NCI-H2171 treated with DMSO at 0.1 percent for 48 hours (cell line): ENCODE measurements around the gene CHURC1.
"Not testable (repeated sequence)": the region's sequence is repeated elsewhere in the genome, so short reads cannot be mapped to it uniquely, and the experiment has no call there.

Experiments
- DNase-seq: peaks from one replicate; lab custom pipeline; 2025; lab: John Stamatoyannopoulos, UW

The CHURC1 gene

DNA sequence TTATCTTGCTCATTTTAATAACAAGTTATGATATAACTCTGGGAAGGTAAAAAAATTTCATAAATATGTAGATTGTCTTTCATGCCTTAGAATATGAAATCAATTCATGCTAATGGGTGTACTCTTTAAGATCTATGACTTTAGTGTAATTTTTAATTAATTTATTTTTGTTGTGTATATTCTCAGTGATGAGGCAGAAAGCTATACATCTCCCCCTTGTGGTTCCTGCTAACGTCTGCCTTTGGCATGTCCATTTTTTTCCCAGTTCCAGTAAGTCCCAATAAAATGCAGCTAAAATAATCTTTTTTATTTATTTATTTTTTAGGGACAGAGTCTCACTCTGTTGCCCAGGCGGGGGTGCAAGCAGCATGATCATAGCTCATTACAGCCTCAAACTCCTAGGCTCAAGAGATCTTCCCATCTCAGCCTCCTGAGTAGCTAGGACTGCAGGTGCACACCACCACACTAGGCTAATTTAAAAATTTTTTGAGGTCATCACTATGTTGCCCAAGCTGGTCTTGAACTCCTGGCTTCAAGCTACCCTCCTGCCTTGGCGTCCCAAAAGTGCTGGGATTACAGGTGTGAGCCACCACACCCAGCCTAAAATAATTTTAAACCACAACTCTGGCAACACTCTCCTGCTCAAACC, 3.3 kb upstream of the CHURC1 start:
- peak; percentile 68 for DNase-seq

DNA sequence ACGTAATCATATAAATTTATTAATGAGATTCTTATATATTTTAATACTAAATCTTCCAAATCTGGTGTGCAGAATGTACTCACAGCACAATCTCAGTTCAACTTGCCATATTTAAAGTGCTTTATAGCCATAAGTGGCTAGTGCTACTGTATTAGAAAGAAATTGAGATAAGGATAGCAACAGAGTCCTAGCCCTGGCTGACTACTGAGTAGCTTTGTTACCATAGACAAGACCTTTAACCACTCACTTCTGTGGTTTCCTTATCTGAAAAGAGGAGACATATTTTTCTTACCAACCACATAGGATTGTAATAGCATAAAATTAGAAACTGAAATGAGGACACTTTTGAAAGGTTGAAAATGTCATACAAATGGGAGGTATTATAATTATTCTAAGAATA, 2.0 kb upstream of the CHURC1 start:
- no peak for DNase-seq

- not testable (repeated sequence) for DNase-seq
These were observed 778 bp upstream of the CHURC1 start for GRCh38 chr14:64913477-64913876.

DNA sequence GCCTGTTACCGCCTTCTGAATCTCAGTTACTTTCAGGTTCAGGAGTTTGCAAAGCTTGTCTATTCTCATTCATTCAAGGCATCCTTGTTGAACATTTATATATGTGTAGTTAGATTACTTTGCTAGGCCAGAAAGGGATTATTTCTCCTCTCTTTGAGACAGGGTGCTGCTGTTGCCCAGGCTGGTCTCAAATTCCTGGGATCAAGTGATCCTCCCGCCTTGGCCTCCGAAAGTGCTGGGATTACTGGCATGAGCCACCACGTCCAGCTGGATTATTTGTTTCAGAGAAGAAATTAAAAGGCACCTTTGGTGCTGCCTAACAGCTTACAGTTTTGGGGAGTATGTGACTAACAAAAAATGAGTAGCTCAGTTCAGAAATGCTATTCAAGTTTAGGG, 772 bp downstream of the CHURC1 start:
- no peak for DNase-seq

DNA sequence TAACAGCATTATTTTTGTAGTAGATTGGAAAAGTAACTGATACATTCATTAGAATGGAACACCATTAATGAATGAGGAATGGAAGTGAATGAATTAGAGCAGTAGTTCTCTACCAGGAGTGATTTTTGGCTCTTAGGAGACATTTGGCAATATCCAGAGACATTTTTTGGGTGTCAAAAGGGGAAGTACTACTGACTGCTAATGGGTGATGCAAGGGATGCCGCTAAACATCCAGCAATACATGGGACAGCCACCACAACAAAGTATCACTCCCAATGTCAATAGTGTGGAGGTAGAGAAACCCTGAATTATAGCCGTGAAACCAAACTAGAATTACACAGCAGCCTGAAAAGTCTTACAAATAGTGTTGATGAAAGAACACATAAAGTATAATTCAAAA, 1.5 kb downstream of the CHURC1 start:
- no peak for DNase-seq

- no peak for DNase-seq
These were observed 4.0 kb downstream of the CHURC1 start for GRCh38 chr14:64918216-64918615.

- no peak for DNase-seq
These were observed 5.0 kb downstream of the CHURC1 start for GRCh38 chr14:64919215-64919614.

DNA sequence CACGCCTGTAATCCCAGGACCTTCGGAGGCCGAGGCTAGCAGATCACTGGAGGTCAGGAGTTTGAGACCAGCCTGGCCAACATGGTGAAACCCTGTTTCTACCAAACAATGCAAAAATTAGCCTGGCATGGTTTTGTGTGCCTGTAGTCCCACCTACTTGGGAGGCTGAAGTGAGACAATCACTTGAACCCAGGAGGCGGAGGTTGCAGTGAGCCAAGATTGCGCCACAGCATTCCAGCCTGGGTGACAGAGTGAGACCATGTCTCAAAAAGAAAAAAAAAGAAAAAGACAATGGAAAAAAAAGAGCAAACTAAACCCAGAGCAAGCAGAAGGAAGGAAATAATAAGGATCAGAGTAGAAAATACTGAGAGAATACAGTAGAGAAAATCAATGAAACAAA, 5.4 kb downstream of the CHURC1 start:
- DNase-seq, result no peak

DNA sequence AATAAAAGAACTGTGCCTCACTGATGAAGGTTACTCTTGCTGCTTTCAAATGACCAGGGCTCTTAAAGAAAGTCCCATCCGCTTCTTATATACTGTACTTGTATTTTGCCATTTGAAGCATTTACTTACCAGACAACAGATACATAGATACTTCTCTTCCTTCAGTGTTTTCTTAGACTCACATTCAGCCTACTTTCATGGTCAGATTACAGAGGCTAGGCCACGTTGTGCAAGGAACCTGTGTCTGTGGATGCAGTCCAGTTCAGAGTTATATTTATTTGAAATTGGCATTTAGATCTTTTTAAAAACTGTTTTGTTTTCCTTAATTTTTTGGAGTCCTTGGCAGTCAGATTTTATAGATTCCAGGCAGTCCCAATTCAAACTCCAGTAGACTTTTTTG, 6.2 kb downstream of the CHURC1 start:
- no peak for DNase-seq

- no peak for DNase-seq
These were observed 8.8 kb downstream of the CHURC1 start for GRCh38 chr14:64923015-64923414.

DNA sequence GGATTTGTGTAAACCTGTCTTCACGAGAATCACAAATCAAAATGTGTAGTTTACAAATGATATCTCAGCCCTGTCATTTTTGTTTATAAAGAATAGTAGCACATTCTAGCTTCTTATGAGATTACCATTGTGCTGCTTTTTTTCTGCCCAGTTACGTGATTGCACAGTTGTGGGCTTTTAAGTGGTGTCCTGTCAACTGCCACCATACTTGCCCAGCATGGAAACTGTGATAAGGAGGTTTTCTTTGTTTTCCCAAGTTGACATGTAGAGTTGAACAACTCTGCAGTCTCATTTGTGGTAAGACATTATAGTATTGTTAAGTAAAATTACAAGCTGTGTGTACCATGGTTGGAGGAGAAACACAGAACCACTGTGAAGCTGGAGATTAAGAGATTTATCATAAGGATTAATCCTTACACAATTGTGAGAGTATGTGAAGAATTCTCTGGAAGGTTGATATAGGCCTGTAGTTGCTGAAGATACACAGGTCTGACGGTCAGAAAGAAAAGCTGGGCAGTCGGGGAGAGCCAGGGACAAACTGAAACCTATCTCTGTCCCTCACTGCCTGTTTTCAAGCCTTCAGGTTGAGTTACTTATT, 12.2 kb downstream of the CHURC1 start:
- no peak for DNase-seq

DNA sequence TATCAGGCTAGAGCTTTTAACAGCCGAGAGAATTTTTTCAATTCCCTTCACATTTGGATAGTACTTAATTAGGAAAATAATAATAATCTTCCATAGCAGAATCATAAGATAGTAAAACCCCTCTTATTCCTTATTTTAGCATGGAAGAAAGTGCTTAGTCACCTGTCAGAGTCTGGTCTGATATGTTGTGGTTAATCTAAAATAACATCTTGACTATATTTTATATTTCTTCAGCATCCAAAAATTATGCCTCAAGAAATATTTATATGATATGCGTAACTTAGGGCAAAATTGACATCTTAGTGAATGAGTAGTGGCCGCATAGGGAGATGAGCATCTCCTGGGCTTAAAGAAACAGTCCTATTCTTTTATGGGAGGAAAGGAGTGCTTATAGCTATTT, 12.8 kb downstream of the CHURC1 start:
- DNase-seq, result no peak

DNA sequence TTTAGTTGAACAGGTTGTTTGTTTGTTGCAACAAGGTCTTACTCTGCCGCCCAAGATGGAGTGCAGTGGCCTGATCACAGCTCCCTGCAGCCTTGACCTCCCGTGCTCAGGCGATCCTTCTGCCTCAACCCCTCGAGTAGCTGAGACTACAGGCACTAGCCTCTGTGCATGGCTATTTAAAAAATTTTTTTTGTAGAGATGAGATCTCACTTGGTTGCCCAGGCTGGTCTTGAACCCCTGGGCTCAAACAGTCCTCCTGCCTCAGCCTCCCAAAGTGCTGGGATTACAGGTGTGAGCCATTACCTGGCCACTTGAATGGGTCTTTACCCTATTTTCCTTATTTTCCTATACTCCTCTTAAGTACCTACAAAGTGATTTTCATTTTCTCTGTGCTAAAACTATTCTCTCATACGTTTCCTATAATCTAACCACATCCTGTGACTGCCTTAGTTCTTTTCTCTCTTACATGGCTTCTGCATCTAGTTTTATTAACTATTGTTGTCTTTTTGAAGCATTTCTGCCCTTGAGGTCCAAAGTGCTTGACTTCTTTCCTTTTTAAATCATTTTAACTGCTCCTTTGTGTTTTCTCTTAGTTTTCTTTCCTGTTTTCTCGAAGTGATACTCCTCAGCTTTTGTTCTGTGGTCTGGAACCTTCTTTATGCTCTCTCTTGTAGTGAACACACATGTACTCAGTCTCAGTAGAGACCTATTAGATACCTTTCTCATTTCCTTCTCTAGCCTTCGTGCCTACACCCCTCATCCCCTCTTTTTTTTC, 14.2 kb downstream of the CHURC1 start:
- no peak for DNase-seq

DNA sequence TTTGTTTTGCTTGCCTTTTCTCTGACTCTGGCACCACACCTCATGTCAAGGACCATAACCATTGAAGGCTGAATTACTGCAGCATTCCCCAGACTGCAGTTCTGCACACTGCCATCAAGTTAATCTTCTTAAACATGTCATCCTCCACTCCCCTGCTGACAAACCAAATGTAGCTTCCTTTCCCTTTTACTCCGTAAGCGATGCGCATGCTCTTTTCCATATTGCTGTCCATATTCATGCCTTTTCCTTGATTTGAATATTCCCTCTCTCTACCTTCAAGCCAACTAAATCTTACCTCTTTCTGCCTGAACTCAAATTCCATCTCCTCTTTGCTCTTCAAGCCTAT, 14.7 kb downstream of the CHURC1 start:
- no peak for DNase-seq

GRCh38 chr14:64930085-64930843, 16.0 kb downstream of the CHURC1 start:
- no peak for DNase-seq

GRCh38 chr14:64931123-64931522, 16.9 kb downstream of the CHURC1 start:
- DNase-seq, result no peak

DNA sequence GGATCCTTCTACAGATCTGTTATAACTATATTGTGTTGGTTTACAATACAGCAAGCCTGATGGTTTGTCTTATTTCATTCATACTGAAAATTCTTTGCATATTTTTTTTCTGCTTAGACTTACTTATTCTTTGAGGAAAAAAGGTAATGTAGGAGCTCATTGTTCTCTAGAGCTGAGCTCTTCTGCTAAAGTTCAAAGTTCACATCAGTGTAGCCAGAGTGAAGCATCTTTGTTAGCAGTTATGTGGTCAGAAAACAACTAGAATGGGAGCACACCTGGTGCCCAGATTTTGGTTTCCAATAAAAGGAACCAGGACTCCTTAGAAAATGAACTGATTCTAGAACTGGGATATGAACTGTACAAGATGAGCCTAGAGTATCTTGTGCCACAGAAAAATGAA, 18.0 kb downstream of the CHURC1 start:
- DNase-seq, result no peak

DNA sequence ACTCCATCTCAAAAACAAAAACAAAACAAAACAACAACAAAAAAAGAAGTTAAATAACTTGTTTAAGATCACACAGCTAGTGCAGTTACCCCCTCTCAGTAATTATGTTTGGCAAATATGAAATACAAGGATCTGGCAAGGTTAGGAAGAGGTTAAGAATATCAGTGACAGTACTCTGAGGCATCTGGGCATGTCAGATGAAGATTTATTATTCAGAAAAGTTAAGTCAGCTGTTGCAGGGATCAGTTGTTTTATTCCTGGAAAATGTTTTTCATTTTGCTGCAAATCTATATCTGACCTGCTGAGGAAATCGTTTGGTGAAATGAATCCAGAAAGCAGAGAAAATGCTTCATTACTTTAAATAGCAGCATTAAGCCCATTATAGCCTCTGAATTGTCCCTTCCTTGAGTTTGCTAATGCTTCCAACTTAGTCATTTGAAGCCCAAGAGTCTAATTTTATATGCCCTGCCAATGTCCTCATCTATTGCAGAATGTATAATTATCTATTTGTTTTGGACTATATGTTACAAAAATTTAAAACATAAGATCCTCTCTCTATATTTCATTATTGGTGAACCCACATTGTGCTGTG, 20.2 kb downstream of the CHURC1 start:
- peak; percentile 64 for DNase-seq

DNA sequence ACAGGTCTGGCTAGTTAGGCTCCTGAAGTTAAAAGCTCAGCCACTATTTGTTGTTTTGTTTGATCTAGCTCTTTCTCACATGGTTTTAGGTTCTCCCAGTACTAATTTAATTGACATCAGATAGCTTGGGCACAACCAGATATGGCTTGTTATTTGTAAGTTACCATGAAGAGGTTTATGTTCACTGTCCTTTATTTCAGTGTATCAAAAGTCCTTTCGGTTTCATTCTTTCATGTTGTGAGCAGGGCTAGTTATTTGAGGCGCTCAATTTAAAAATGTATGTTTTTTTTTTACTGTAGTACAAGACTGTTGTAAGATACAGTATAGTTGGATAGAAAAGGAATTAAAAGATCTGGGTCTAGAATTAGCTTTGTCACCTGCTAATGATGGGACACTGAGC, 21.3 kb downstream of the CHURC1 start:
- peak; percentile 25 for DNase-seq

DNA sequence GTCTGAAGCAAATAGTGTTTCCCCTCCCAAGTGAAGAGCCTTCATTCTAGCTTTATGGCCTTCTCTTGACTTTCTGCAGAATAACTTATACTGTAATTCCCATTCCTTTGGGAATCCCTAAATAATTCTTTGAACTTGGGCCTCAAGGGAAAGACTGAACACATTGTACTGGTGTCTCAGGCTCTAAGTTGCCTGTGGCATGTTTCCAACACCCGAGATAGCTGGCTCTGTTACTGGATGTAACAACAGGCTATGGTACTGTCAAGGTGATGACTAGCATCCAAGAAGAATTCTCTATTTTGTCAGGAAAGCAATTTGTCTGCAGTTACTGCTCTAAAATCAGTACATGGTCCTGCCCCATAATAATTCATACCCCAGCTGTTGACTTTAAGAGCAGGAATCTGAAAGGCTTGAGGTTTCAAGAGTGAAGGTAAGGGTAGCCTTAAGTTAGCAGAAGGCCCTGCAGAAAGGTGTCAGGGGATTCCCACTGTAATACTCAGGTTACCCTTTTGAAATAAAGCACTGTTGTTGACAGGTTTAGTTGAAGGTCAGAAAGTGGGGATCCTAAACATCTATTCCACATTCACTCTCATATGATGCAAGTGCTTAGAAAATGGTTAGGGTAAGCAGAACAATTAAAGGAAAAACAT, 23.0 kb downstream of the CHURC1 start:
- DNase-seq, result peak; percentile 61

GRCh38 chr14:64937821-64938193, 23.6 kb downstream of the CHURC1 start:
- DNase-seq, result peak; percentile 61
